ENCODE data around the gene FBXO3. TPM values are rescaled to one million over a fixed set of nuclear protein-coding genes. Genes with fewer than 3 reads are reported as not detected.
"Not testable (repeated sequence)": the region's sequence is repeated elsewhere in the genome, so short reads cannot be mapped to it uniquely, and the experiment has no call there.

Gene FBXO3
- total RNA-seq, 2 donors from 2014 or later = 20.1 to 22.2 TPM

DNA sequence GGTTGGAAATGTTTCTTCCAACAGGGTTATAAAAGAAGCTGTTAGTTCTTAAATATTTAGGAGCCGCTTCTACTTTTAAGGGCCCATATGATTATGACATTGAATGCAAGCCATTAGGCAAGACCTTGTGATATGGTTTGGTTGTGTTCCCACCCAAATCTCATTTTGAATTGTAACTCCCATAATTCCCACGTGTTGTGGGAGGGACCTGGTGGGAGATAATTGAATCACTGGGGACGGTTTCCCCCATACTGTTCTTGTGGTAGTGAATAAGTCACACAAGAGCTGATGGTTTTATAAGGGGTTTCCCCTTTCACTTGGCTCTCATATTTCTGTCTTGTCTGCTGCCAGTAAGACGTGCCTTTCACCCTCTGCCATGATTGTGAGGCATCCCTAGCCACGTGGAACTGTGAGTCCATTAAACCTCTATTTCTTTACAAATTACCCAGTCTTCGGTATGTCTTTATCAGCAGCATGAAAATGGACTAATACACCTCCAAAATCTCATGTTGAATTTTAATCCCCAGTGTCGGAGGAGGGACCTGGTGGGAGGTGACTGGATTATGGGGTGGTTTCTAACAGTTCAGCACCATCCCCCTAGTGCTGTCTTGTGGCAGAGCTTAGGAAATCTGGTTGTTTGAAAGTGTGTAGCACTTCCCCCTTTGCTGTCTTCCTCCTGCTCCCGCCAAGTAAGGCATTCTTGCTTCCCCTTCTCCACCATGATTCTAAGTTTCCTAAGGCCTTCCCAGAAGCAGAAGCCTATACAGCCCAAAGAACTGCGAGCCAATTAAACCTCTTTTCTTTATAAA, 42.4 kb downstream of the FBXO3 start:
- peak; percentile 71 to 78 for ATAC-seq (replicated peaks in 1 of 2)
- Mint-ChIP-seq H3K27me3 (ENCODE audit: low read depth) (peaks cover 31% of the 10 kb centered on the region), H3K4me1 (ENCODE audit: low read depth) (peaks cover 52% of the 10 kb centered on the region), H3K27ac (peak overlapping the region; percentile 30), H3K36me3 (ENCODE audit: insufficient read depth in 2 of 2) (peaks cover 4 to 13% of the 10 kb centered on the region in 2 donors), H3K9me3 (no peaks in the 10 kb centered on the region), H3K4me3 (peak overlapping the region; percentile 27 to 74)
- DNase-seq = peak; percentile 47 to 57

DNA sequence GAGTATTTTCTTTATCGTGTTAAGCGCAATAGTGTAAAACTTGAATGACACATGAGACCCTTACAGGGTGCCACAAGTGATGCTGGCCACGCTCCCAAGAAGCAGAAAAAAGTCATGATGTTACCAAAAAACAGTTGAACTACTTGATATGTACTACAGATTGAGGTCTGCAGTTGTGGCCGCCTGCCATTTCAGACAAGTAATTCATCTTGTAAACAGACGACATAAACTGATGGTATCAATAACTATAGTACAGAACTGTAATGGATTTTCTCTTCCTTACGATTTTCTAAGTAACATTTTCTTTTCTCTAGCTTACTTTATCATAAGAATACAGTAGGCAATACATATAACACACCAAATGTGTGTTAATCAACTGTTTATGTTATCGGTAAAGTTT, 43.6 kb downstream of the FBXO3 start:
- Mint-ChIP-seq H3K27ac (no peak overlapping the region), H3K4me1 (ENCODE audit: low read depth) (peaks cover 46% of the 10 kb centered on the region), H3K27me3 (ENCODE audit: low read depth) (peaks cover 37% of the 10 kb centered on the region), H3K36me3 (ENCODE audit: insufficient read depth in 2 of 2) (peaks cover 9 to 13% of the 10 kb centered on the region in 2 donors), H3K9me3 (no peaks in the 10 kb centered on the region), H3K4me3 (peak overlapping the region in 1 of 2 donors; percentile 37)
- no peak for DNase-seq
- no peak for ATAC-seq (replicated peaks in 1 of 2)

DNA sequence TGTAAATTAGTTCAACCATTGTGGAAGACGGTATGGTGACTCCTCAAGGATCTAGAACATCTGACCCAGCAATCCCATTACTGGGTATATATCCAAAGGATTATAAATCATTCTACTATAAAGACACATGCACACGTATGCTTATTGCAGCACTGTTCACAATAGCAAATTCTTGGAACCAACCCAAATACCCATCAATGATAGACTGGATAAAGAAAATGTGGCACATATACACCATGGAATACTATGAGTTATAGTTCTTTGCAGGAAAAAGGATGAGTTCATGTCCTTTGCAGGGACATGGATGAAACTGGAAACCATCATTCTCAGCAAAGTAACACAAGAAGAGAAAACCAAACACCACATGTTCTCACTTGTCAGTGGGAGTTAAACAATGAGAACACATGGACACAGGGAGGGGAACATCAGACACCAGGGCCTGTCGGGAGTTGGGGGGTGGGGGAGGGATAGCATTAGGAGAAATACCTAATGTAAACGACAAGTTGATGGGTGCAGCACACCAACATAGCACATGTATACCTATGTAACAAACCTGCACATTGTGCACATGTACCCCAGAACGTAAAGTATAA, 45.2 kb downstream of the FBXO3 start:
- ATAC-seq (replicated peaks in 1 of 2) = not testable (repeated sequence)

DNA sequence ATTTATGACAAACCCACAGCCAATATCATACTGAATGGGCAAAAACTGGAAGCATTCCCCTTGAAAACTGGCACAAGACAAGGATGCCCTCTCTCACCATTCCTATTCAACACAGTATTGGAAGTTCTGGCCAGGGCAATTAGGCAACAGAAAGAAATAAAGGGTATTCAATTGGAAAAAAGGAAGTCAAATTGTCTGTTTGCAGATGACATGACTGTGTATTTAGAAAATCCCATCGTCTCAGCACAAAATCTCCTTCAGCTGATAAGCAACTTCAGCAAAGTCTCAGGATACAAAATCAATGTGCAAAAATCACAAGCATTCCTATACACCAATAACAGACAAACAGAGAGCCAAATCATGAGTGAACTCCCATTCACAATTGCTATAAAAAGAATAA, 46.8 kb downstream of the FBXO3 start:
- not testable (repeated sequence) for H3K9me3 Mint-ChIP-seq; H3K4me3 Mint-ChIP-seq; H3K27ac Mint-ChIP-seq; H3K36me3 Mint-ChIP-seq (ENCODE audit: insufficient read depth in 2 of 2); ATAC-seq (replicated peaks in 1 of 2); DNase-seq
- peaks cover 43% of the 10 kb centered on the region for H3K4me1 Mint-ChIP-seq (ENCODE audit: low read depth)
- H3K27me3 Mint-ChIP-seq (ENCODE audit: low read depth) = peaks cover 19% of the 10 kb centered on the region

More for the DNA sequence above, 45.2 kb downstream of the FBXO3 start:
- peaks cover 36% of the 10 kb centered on the region for H3K4me1 Mint-ChIP-seq (ENCODE audit: low read depth)
- DNase-seq, H3K27ac Mint-ChIP-seq, H3K9me3 Mint-ChIP-seq, H3K4me3 Mint-ChIP-seq: not testable (repeated sequence)
- peaks cover 9 to 13% of the 10 kb centered on the region in 2 donors for H3K36me3 Mint-ChIP-seq (ENCODE audit: insufficient read depth in 2 of 2)
- H3K27me3 Mint-ChIP-seq (ENCODE audit: low read depth) = peaks cover 31% of the 10 kb centered on the region

DNA sequence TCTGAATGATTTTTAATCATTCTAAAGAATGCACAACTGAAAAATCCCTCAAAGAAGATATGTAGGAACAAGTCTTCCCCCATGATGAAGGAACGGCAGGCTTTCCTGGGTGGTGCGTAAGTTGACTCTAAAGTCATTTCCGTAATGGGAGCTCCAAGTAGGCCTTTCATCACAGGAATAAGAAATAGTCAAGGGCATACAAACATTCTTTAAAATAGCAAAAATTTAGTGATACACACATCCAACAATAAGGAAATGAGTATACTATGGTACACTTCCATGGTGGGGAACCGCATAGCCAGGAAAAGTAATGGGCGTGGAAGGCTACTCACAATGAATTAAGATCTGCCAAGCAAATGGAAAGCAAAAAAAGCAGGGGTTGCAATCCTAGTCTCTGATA, 48.8 kb downstream of the FBXO3 start:
- peaks cover 38% of the 10 kb centered on the region for H3K4me1 Mint-ChIP-seq (ENCODE audit: low read depth)
- no peak overlapping the region for H3K27ac Mint-ChIP-seq
- no peak for DNase-seq
- peaks cover 19% of the 10 kb centered on the region for H3K27me3 Mint-ChIP-seq (ENCODE audit: low read depth)
- ATAC-seq (replicated peaks in 1 of 2) = no peak
- no peak overlapping the region for H3K4me3 Mint-ChIP-seq
- H3K9me3 Mint-ChIP-seq = no peaks in the 10 kb centered on the region
- H3K36me3 Mint-ChIP-seq (ENCODE audit: insufficient read depth in 2 of 2) = peaks cover 4 to 9% of the 10 kb centered on the region in 2 donors

DNA sequence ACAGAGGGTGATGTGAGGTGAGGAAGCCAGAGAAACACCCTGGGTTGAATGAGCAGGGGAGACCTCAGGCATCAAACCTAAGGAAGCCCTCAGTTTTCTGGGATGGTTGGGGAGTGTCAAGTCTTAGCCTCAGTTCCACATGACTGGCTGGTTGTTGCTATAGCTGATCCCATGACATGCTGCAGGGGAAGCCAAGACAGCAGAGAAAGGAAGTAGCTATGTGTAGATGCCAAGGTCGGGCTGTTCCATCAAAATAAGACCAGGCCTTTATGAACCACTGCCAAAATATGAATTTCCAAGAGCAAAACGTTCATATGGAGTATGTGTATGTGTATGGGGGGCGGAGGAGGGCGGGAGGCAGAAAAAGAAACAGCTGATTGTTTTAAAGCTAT, 49.7 kb downstream of the FBXO3 start:
- Mint-ChIP-seq H3K9me3 (no peaks in the 10 kb centered on the region), H3K27me3 (ENCODE audit: low read depth) (peaks cover 19% of the 10 kb centered on the region), H3K27ac (no peak overlapping the region), H3K36me3 (ENCODE audit: insufficient read depth in 2 of 2) (peaks cover 4 to 12% of the 10 kb centered on the region in 2 donors), H3K4me3 (no peak overlapping the region), H3K4me1 (ENCODE audit: low read depth) (peaks cover 37% of the 10 kb centered on the region)
- ATAC-seq (replicated peaks in 1 of 2) (no peak), DNase-seq (no peak)

DNA sequence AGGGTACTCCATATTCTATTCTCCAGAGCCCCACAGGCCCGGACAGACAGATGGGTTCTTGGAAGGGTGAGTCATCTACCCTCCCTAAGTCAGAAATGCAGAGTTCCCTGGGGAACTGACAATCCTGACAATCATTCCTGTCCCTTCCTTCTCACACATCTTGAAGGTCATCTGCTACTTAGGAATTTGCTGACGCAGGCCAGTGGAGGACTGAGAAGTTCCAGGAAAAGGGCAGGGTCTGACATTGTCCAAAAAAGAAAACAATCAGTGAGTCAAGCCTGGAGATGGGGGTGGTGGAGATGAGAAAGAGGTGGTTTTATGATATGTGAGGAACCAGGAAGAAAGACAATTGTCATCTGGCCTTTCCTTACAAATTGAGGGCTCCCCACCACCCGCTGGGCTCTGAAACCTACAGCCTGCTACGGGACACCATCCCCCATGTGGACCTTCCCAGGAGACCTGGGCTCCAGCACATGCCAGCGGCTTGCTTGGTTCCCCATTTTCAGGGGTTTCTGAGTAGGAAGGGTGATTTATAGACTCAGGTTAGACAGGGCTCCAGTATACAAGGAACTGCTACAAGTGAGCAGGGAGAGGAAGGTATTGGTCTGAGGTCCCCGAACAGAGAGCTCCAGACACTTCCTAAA, 51.0 kb downstream of the FBXO3 start:
- H3K9me3 Mint-ChIP-seq = no peaks in the 10 kb centered on the region
- peak in 1 of 2 donors; percentile 12 for DNase-seq
- peak overlapping the region; percentile 89 for H3K27ac Mint-ChIP-seq
- H3K4me3 Mint-ChIP-seq = peak overlapping the region; percentile 54 to 81
- peaks cover 14% of the 10 kb centered on the region for H3K27me3 Mint-ChIP-seq (ENCODE audit: low read depth)
- H3K36me3 Mint-ChIP-seq (ENCODE audit: insufficient read depth in 2 of 2) = peaks cover 4 to 9% of the 10 kb centered on the region in 2 donors
- ATAC-seq (replicated peaks in 1 of 2) = peak; percentile 24 to 46
- H3K4me1 Mint-ChIP-seq (ENCODE audit: low read depth) = peaks cover 37% of the 10 kb centered on the region

DNA sequence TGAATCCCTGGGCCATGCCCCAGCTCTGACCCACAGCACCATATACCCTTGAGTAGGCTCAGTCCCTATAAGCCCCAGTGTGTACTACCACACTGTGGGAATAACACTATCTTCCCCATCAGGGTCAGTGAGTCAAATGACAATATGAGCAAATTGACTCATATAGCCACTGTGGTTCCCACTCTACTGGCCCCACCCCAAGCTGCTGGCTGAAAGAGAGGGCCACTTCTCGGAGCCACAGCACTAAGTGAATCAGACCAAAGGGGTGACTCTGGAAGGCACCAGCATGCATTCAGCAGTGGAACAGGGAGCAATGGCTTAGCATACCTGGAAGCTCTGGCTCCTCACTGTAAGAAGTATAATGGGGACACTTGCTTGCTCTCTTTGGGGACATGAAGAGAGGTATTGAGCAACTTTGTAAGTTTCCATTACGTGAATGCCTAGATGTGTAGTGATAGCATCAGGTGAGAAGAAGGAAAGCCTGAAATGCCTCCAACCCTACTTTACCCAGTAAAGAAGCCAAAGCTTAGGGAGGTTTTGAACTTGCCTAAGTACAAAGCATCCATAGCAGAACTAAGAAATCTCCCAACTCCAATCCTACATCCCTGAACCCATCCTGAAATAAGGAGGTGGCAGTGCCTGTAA, 51.6 kb downstream of the FBXO3 start:
- Mint-ChIP-seq H3K4me3 (peak overlapping the region; percentile 54 to 81), H3K4me1 (ENCODE audit: low read depth) (peaks cover 37% of the 10 kb centered on the region)

DNA sequence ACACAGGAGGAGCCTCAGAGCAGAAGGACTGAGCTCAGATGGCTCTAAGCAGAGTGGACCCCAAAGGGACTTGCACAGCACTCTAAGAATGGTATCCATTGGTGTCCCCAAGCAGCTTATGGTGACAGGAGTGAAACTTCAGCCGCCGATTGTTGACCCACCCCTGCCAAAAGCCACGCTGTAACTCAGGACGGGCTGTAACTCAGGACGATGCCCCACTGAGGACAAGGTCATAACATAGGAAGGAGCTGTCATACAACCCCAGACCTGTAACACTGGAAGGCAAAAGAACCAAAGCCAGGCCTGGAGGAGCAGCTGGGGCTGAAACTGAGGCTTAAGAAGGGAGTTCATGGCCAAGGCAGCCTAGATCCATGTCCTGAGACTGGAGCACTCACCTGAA, 52.3 kb downstream of the FBXO3 start:
- ATAC-seq (replicated peaks in 1 of 2) (no peak), DNase-seq (no peak)
- no peaks in the 10 kb centered on the region for H3K9me3 Mint-ChIP-seq
- H3K36me3 Mint-ChIP-seq (ENCODE audit: insufficient read depth in 2 of 2) = peaks cover 0 to 8% of the 10 kb centered on the region in 2 donors
- H3K27me3 Mint-ChIP-seq (ENCODE audit: low read depth) = peaks cover 14% of the 10 kb centered on the region
- H3K4me3 Mint-ChIP-seq = peak overlapping the region; percentile 38 to 81
- peaks cover 37% of the 10 kb centered on the region for H3K4me1 Mint-ChIP-seq (ENCODE audit: low read depth)
- H3K27ac Mint-ChIP-seq = no peak overlapping the region

More for the DNA sequence above, 51.6 kb downstream of the FBXO3 start:
- peaks cover 14% of the 10 kb centered on the region for H3K27me3 Mint-ChIP-seq (ENCODE audit: low read depth)
- H3K27ac Mint-ChIP-seq = peak overlapping the region; percentile 89
- peak; percentile 78 to 83 for DNase-seq
- peak; percentile 93 to 94 for ATAC-seq (replicated peaks in 1 of 2)
- H3K9me3 Mint-ChIP-seq = no peaks in the 10 kb centered on the region
- peaks cover 0 to 9% of the 10 kb centered on the region in 2 donors for H3K36me3 Mint-ChIP-seq (ENCODE audit: insufficient read depth in 2 of 2)

DNA sequence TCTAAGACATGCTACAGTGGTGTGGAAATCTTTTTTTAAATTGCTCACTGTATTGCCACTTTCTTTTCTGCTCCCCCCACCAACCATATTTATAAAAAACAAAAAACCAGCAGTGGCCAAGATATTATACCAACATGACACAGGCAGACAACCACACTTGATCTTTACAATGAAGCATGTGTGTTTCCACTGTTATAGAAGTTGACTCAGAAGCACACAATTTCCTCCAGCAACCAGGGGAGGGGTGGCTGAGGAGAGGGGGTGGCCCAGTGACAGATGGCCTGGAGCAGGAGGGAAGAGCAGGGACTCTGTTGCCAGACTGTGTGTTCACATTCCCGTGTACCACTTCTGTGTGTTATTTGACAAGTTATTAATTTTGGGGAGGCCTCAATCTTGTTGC, 52.9 kb downstream of the FBXO3 start:
- DNase-seq (peak in 1 of 2 donors; percentile 34), ATAC-seq (replicated peaks in 1 of 2) (peak; percentile 8 to 29)
- H3K4me1 Mint-ChIP-seq (ENCODE audit: low read depth) = peaks cover 37% of the 10 kb centered on the region
- H3K9me3 Mint-ChIP-seq = no peaks in the 10 kb centered on the region
- peak overlapping the region; percentile 52 to 81 for H3K4me3 Mint-ChIP-seq
- peaks cover 10% of the 10 kb centered on the region for H3K27me3 Mint-ChIP-seq (ENCODE audit: low read depth)
- H3K36me3 Mint-ChIP-seq (ENCODE audit: insufficient read depth in 2 of 2) = peaks cover 0 to 6% of the 10 kb centered on the region in 2 donors
- no peak overlapping the region for H3K27ac Mint-ChIP-seq

DNA sequence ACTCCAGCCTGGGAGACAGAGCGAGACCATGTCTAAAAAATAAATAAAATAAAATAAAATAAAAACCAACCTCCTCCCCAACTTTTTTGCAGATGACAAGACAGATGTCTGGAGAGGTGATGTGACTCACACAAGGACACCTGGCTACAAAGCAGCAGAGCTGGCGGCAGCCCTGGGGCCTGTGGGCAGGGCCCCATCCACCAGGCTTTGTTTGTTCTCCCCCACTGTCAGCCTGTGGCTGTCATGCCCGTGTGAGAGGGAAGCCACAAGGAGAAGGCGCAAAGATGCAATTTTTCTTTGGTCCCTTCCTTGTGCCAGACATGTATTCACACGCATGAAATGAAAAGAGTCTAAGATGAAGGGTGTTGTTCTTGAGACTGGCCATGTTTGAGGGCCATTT, 54.7 kb downstream of the FBXO3 start:
- H3K4me3 Mint-ChIP-seq = no peak overlapping the region
- H3K9me3 Mint-ChIP-seq = no peaks in the 10 kb centered on the region
- DNase-seq (no peak), ATAC-seq (replicated peaks in 1 of 2) (no peak)
- peaks cover 0 to 3% of the 10 kb centered on the region in 2 donors for H3K36me3 Mint-ChIP-seq (ENCODE audit: insufficient read depth in 2 of 2)
- H3K4me1 Mint-ChIP-seq (ENCODE audit: low read depth) = peaks cover 35% of the 10 kb centered on the region
- H3K27ac Mint-ChIP-seq = no peak overlapping the region
- no peaks in the 10 kb centered on the region for H3K27me3 Mint-ChIP-seq (ENCODE audit: low read depth)

DNA sequence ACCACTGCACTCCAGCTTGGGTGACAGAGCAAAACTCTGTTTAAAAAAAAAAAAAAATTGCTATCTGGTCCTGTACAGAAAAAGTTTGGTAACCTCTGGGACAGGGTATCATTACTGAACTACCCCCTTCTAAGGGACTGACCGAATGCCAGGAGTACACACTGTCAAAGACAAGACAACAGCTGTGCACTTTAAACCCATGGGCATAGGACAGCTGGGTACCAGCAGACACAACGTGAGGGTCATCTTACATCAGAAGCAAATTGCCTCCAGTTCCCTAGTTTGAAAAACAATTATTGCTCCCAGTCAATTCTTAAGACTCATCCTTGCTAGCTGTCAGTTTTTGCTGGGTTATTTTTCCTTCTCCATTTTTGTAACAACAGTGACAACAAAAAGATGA, 55.9 kb downstream of the FBXO3 start:
- Mint-ChIP-seq H3K27me3 (ENCODE audit: low read depth) (no peaks in the 10 kb centered on the region), H3K4me3 (no peak overlapping the region), H3K9me3 (no peaks in the 10 kb centered on the region), H3K27ac (no peak overlapping the region), H3K36me3 (ENCODE audit: insufficient read depth in 2 of 2) (peaks cover 0 to 3% of the 10 kb centered on the region in 2 donors), H3K4me1 (ENCODE audit: low read depth) (peaks cover 24% of the 10 kb centered on the region)
- ATAC-seq (replicated peaks in 1 of 2) (no peak), DNase-seq (no peak)

DNA sequence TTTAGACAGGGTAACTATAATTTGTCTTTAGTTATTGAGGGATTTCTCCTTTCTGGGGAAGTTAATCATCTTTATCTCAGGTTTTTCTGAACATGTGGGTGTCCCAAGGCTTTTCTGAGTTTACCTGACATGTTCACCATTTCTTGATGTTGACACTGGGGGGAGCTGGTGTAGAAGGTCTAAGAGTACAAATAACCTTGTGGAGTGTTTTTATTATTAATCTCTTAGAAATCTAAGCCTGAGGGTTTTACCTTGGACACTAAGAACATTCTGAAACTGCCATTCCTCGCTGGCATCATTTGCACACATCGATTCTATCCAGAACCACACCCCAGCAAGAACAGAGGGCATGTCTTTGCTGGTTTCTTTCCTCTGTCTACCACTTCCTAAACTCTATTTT, 58.1 kb downstream of the FBXO3 start:
- H3K27me3 Mint-ChIP-seq (ENCODE audit: low read depth) = no peaks in the 10 kb centered on the region
- H3K4me3 Mint-ChIP-seq = no peak overlapping the region
- DNase-seq (peak in 1 of 2 donors; percentile 23), ATAC-seq (replicated peaks in 1 of 2) (peak; percentile 41 to 52)
- H3K4me1 Mint-ChIP-seq (ENCODE audit: low read depth) = peaks cover 2% of the 10 kb centered on the region
- H3K36me3 Mint-ChIP-seq (ENCODE audit: insufficient read depth in 2 of 2) = peaks cover 0 to 3% of the 10 kb centered on the region in 2 donors
- no peaks in the 10 kb centered on the region for H3K9me3 Mint-ChIP-seq
- H3K27ac Mint-ChIP-seq = no peak overlapping the region

Measured in activated T-cell treated with anti-CD3 and anti-CD28 coated beads, Interleukin-2, amount 50 U/mL, for 72 hours (primary cell).